Suprapubic skin (tissue), 4 donors: ENCODE data around the gene SLC13A5.

Experiments
- CTCF ChIP-seq, 2 donors: fragments of 200-600 bp in 1 of 2; fragments of 450-650 bp in 1 of 2; sonication (generic) in 1 of 2; IDR thresholded peaks; one replicate each; pipeline ENCODE4 v1.5.1; 2016 to 2019; ENCODE audit warnings: antibody characterized with exemption in 2 of 2, mild to moderate bottlenecking in 1 of 2, moderate library complexity in 1 of 2
- EP300 ChIP-seq: sonication (generic); formaldehyde crosslinking; IDR thresholded peaks from one replicate; pipeline ENCODE4 v1.6.1; 2017; ENCODE audit warnings: antibody characterized with exemption
- POLR2A ChIP-seq, 2 donors: fragments of 450-650 bp; IDR thresholded peaks; one replicate each; pipeline ENCODE4 v1.6.1; 2017; ENCODE audit warnings: antibody characterized with exemption in 2 of 2, mild to moderate bottlenecking in 2 of 2, moderate library complexity in 2 of 2
- POLR2AphosphoS5 ChIP-seq, 3 donors: sonication (generic); formaldehyde crosslinking; IDR thresholded peaks; one replicate each; pipeline ENCODE4 v1.6.1; 2017; ENCODE audit warnings: antibody characterized with exemption in 3 of 3

DNA sequence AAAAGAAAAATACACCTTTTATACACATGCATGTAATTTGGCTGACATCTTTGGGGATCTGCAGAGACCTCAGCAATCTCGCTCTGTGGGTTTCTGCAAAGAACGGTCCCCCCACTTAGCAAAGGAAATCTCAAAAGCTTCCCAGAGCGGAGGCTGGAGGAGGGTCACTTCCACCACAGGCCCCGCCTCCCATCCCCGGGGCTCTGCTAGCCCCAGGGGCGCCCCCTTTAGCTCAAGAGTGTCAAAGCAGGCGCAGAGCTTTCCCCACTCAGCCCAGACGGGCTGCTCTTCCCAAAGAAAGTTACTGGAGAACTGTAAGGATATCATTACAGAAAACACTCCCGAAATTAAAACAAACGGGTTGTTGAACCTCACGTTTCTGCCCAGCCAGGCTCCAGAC, 11.4 kb downstream of the SLC13A5 start:
- TF ChIP-seq POLR2A (IDR thresholded peaks at IDR 0.05): no peak
- no peak for TF ChIP-seq CTCF (IDR thresholded peaks at IDR 0.05)
- TF ChIP-seq POLR2AphosphoS5 (IDR thresholded peaks at IDR 0.05): no peak
- no peak for TF ChIP-seq EP300
